H9 (cell line): Measurements from ENCODE around the gene ATP10B. TPM values are rescaled to one million over a fixed set of nuclear protein-coding genes. Genes with fewer than 3 reads are reported as not detected.

Experiments used
- DNase-seq: peaks from one replicate; pipeline ENCODE4 v3.0.0-alpha.2; 2017
- H2AFZ ChIP-seq: one replicate; pipeline ENCODE4 v1.6.1; 2013; ENCODE audit warnings: mild to moderate bottlenecking, low read length, control low read depth, moderate library complexity
- H2AK5ac ChIP-seq: 2 replicates; pipeline ENCODE4 v1.6.1; 2013; ENCODE audit warnings: low read length, control low read depth, mixed read lengths; ENCODE audit not compliant: insufficient read length
- H2BK120ac ChIP-seq: one replicate; pipeline ENCODE4 v1.6.1; 2013; ENCODE audit warnings: low read depth, mild to moderate bottlenecking, low read length, control low read depth, inconsistent platforms; ENCODE audit not compliant: poor library complexity, severe bottlenecking
- H2BK12ac ChIP-seq: 2 replicates; pipeline ENCODE4 v1.6.1; 2013; ENCODE audit warnings: low read length, control low read depth, mixed read lengths, low read depth; ENCODE audit not compliant: insufficient read length
- H2BK15ac ChIP-seq: 2 replicates; pipeline ENCODE4 v1.6.1; 2013; ENCODE audit warnings: low read depth, low read length, control low read depth
- H2BK20ac ChIP-seq: one replicate; pipeline ENCODE4 v1.6.1; 2013; ENCODE audit warnings: low read depth, mild to moderate bottlenecking, low read length, control low read depth, inconsistent platforms; ENCODE audit not compliant: poor library complexity, severe bottlenecking
- H2BK5ac ChIP-seq: 2 replicates; pipeline ENCODE4 v1.6.1; 2013; ENCODE audit warnings: low read length, control low read depth, mixed read lengths; ENCODE audit not compliant: insufficient read length
- H3K14ac ChIP-seq: 2 replicates; pipeline ENCODE4 v1.6.1; 2013; ENCODE audit warnings: low read length, control low read depth; ENCODE audit not compliant: insufficient read depth
- H3K18ac ChIP-seq: 2 replicates; pipeline ENCODE4 v1.6.1; 2013; ENCODE audit warnings: low read depth, mild to moderate bottlenecking, mixed read lengths, low read length, control low read depth; ENCODE audit not compliant: insufficient read length
- H3K23ac ChIP-seq: 2 replicates; pipeline ENCODE4 v1.6.1; 2013; ENCODE audit warnings: low read length, control low read depth, mixed read lengths, low read depth; ENCODE audit not compliant: insufficient read length
- H3K23me2 ChIP-seq: 2 replicates; pipeline ENCODE4 v1.6.1; 2013; ENCODE audit warnings: low read depth, mild to moderate bottlenecking, mixed read lengths, low read length, control low read depth; ENCODE audit not compliant: insufficient read length, poor library complexity, severe bottlenecking
- H3K27ac ChIP-seq: 2 replicates; pipeline ENCODE4 v1.5.1; 2013; ENCODE audit warnings: low read length, control low read depth, mixed read lengths, low read depth; ENCODE audit not compliant: insufficient read length
- H3K27me3 ChIP-seq: 2 replicates; pipeline ENCODE4 v1.6.1; 2013; ENCODE audit warnings: low read length, control low read depth, inconsistent platforms; ENCODE audit not compliant: insufficient read depth
- H3K4ac ChIP-seq: 2 replicates; pipeline ENCODE4 v1.6.1; 2013; ENCODE audit warnings: low read depth, mild to moderate bottlenecking, control low read depth, inconsistent platforms, low read length, moderate library complexity
- H3K4me1 ChIP-seq: 2 replicates; pipeline ENCODE4 v1.6.1; 2013; ENCODE audit warnings: low read length, control low read depth, inconsistent platforms; ENCODE audit not compliant: insufficient read depth
- H3K4me2 ChIP-seq: 2 replicates; pipeline ENCODE4 v1.6.1; 2013; ENCODE audit warnings: low read length, control low read depth, mixed read lengths; ENCODE audit not compliant: insufficient read length, insufficient read depth
- H3K56ac ChIP-seq: 2 replicates; pipeline ENCODE4 v1.6.1; 2013; ENCODE audit warnings: low read depth, mild to moderate bottlenecking, mixed read lengths, low read length, control low read depth; ENCODE audit not compliant: insufficient read length
- H3K79me1 ChIP-seq: 2 replicates; pipeline ENCODE4 v1.6.1; 2013; ENCODE audit warnings: low read depth, mild to moderate bottlenecking, moderate library complexity, low read length, control low read depth, inconsistent platforms; ENCODE audit not compliant: insufficient read depth, poor library complexity, severe bottlenecking
- H3K79me2 ChIP-seq: 2 replicates; pipeline ENCODE4 v1.6.1; 2013; ENCODE audit warnings: low read length, control low read depth, inconsistent platforms; ENCODE audit not compliant: insufficient read depth
- H3K9ac ChIP-seq: 2 replicates; pipeline ENCODE4 v1.6.1; 2013; ENCODE audit warnings: low read length, control low read depth, mixed read lengths; ENCODE audit not compliant: insufficient read length; ENCODE audit errors: extremely low read depth
- H3K9me3 ChIP-seq: one replicate; pipeline ENCODE4 v1.6.1; 2013; ENCODE audit warnings: low read depth, low read length, inconsistent platforms; ENCODE audit not compliant: control insufficient read depth
- H3T11ph ChIP-seq: one replicate; pipeline ENCODE4 v1.6.1; 2013; ENCODE audit warnings: mild to moderate bottlenecking, low read length, control low read depth, inconsistent platforms
- H4K20me1 ChIP-seq: one replicate; pipeline ENCODE4 v1.6.1; 2013; ENCODE audit not compliant: control insufficient read depth, insufficient read length, insufficient read depth
- H4K5ac ChIP-seq: 2 replicates; pipeline ENCODE4 v1.6.1; 2013; ENCODE audit warnings: low read depth, mild to moderate bottlenecking, mixed read lengths, low read length, control low read depth; ENCODE audit not compliant: insufficient read length
- H4K8ac ChIP-seq: replicated peaks from 2 replicates; pipeline ENCODE4 v1.6.1; 2013; ENCODE audit warnings: low read length, control low read depth, mixed read lengths, low read depth; ENCODE audit not compliant: insufficient read length
- H4K91ac ChIP-seq: 2 replicates; pipeline ENCODE4 v1.6.1; 2013; ENCODE audit warnings: low read depth, mild to moderate bottlenecking, moderate library complexity, mixed read lengths, low read length, control low read depth; ENCODE audit not compliant: insufficient read length
- H3K27ac Mint-ChIP-seq, 3 experiments: 2 replicates in 2 of 3; 3 replicates in 1 of 3; pipeline ENCODE4 v1.8.0; 2020 to 2021; ENCODE audit warnings: mixed read lengths in 3 of 3, mild to moderate bottlenecking in 1 of 3, moderate library complexity in 1 of 3
- H3K27me3 Mint-ChIP-seq: 2 replicates; pipeline ENCODE4 v1.8.0; 2021; ENCODE audit warnings: low read depth, mild to moderate bottlenecking, moderate library complexity, mixed read lengths
- H3K36me3 Mint-ChIP-seq, 3 experiments: 2 replicates in 2 of 3; 3 replicates in 1 of 3; pipeline ENCODE4 v1.8.0; 2020 to 2021; ENCODE audit warnings: low read depth in 3 of 3, mixed read lengths in 3 of 3; ENCODE audit not compliant: insufficient read depth in 1 of 3
- H3K4me1 Mint-ChIP-seq, 2 experiments: 2 replicates each; pipeline ENCODE4 v1.8.0; 2020; ENCODE audit warnings: mixed read lengths in 2 of 2
- H3K4me3 Mint-ChIP-seq, 2 experiments: 2 replicates in 1 of 2; 3 replicates in 1 of 2; pipeline ENCODE4 v1.8.0; 2020 to 2021; ENCODE audit warnings: mild to moderate bottlenecking in 2 of 2, mixed read lengths in 2 of 2, moderate library complexity in 1 of 2
- H3K9me3 Mint-ChIP-seq, 2 experiments: 2 replicates in 1 of 2; 3 replicates in 1 of 2; pipeline ENCODE4 v1.8.0; 2020; ENCODE audit warnings: mild to moderate bottlenecking in 2 of 2, mixed read lengths in 2 of 2, moderate library complexity in 1 of 2
- WGBS: extraction: QIAGEN DNeasy Blood & Tissue Kit; methylation state at CpG from one replicate; pipeline ENCODE4 v1.1.7; 2013; ENCODE audit warnings: missing lambda C conversion rate, low lambda C conversion rate, mixed read lengths; ENCODE audit not compliant: insufficient read length; ENCODE audit errors: extremely low coverage; 5-methylcytosine and 5-hydroxymethylcytosine counted together
- total RNA-seq: library from RNA; stranded (reverse); gene quantifications from 2 replicates; pipeline ENCODE4 v1.2.1, GENCODE V29; 2021
- TF ChIP-seq, protein P1 (sequence below): fragments of 200-600 bp; sonication (generic); conservative IDR thresholded peaks from 3 replicates; pipeline ENCODE4 v1.8.0; 2021; ENCODE audit warnings: antibody characterized with exemption, mild to moderate bottlenecking

ATP10B gene
- total RNA-seq, 1 experiment from 2014 or later, result 0.42 TPM

DNA sequence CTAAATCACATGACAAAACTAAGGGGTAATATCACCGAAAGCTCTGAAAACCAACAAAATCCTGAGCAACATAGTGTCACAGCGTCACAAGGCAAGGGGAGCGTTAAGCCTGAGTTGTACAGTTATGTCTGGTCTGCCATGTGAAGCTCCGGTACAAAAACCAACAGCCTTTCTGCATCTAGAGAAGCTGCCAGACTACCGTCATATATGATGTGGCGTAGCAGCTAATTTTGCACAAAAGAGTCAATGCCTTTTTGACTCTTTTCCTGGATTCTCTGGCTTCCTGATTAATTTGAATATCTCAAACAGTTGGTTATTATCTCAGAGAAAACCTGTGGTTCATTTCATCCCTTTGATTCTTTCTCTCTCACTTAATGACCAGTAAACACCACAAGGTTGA, 16.0 kb upstream of the ATP10B start:
- Histone ChIP-seq H3K79me1 (no peaks in the 10 kb centered on the region), H3K27me3 (no peaks in the 10 kb centered on the region), H3T11ph (no peak overlapping the region)

More for the DNA sequence above, 16.0 kb upstream of the ATP10B start:
- Mint-ChIP-seq H3K36me3 (no peaks in the 10 kb centered on the region), H3K27ac (no peak overlapping the region), H3K27me3 (peaks cover 3% of the 10 kb centered on the region), H3K4me3 (no peak overlapping the region), H3K9me3 (no peaks in the 10 kb centered on the region), H3K4me1 (peaks cover 12 to 14% of the 10 kb centered on the region in 2 experiments)
- Histone ChIP-seq H3K9me3 (no peaks in the 10 kb centered on the region), H3K23me2 (no peaks in the 10 kb centered on the region), H4K91ac (no peak overlapping the region), H4K8ac (no peak overlapping the region), H3K4ac (no peak overlapping the region), H3K56ac (no peak overlapping the region), H4K20me1 (no peaks in the 10 kb centered on the region), H3K4me1 (no peaks in the 10 kb centered on the region; the same call in 1 of the 2 replicates), H2AK5ac (no peak overlapping the region), H3K79me2 (no peaks in the 10 kb centered on the region), H2BK20ac (no peak overlapping the region), H2BK120ac (no peak overlapping the region), H3K27ac (no peak overlapping the region), H3K23ac (no peak overlapping the region), H2AFZ (no peak overlapping the region), H3K9ac (no peak overlapping the region), H4K5ac (no peak overlapping the region), H2BK5ac (no peak overlapping the region), H2BK12ac (no peak overlapping the region), H3K4me2 (no peak overlapping the region), H3K18ac (no peak overlapping the region), H2BK15ac (no peak overlapping the region), H3K14ac (no peak overlapping the region)
- DNase-seq, result no peak
- TF ChIP-seq, protein P1, sequence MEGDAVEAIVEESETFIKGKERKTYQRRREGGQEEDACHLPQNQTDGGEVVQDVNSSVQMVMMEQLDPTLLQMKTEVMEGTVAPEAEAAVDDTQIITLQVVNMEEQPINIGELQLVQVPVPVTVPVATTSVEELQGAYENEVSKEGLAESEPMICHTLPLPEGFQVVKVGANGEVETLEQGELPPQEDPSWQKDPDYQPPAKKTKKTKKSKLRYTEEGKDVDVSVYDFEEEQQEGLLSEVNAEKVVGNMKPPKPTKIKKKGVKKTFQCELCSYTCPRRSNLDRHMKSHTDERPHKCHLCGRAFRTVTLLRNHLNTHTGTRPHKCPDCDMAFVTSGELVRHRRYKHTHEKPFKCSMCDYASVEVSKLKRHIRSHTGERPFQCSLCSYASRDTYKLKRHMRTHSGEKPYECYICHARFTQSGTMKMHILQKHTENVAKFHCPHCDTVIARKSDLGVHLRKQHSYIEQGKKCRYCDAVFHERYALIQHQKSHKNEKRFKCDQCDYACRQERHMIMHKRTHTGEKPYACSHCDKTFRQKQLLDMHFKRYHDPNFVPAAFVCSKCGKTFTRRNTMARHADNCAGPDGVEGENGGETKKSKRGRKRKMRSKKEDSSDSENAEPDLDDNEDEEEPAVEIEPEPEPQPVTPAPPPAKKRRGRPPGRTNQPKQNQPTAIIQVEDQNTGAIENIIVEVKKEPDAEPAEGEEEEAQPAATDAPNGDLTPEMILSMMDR, result no peak
- no CpG with 5 or more reads among the region's 6 CpGs for WGBS
